H7 (cell line): ENCODE results near the gene PAX5. TPM values are rescaled to one million over a fixed set of nuclear protein-coding genes. Genes with fewer than 3 reads are reported as not detected.

Experiments used
- DNase-seq: peaks from one replicate; pipeline ENCODE4 v3.0.0; 2012
- H3K27me3 ChIP-seq: 2 replicates; pipeline ENCODE4 v1.6.0; 2011; ENCODE audit warnings: mild to moderate bottlenecking, low read length; ENCODE audit not compliant: control insufficient read depth, insufficient read depth
- H3K36me3 ChIP-seq: replicated peaks from 2 replicates; pipeline ENCODE4 v1.5.1; 2011; ENCODE audit warnings: low read length; ENCODE audit not compliant: control insufficient read depth, insufficient read depth
- H3K4me3 ChIP-seq: 2 replicates; pipeline ENCODE4 v1.5.1; 2011; ENCODE audit warnings: low read depth, mild to moderate bottlenecking, control low read depth, low read length, moderate library complexity; ENCODE audit not compliant: insufficient read depth
- total RNA-seq: library from RNA; depleted of rRNA; stranded (reverse); fragments of >200 nt; shearing (Covaris generic); gene quantifications from 2 replicates; pipeline ENCODE4 v1.2.3, GENCODE V29; 2014

The PAX5 gene
- total RNA-seq, 1 experiment from 2014 or later = 1.7 TPM

DNA sequence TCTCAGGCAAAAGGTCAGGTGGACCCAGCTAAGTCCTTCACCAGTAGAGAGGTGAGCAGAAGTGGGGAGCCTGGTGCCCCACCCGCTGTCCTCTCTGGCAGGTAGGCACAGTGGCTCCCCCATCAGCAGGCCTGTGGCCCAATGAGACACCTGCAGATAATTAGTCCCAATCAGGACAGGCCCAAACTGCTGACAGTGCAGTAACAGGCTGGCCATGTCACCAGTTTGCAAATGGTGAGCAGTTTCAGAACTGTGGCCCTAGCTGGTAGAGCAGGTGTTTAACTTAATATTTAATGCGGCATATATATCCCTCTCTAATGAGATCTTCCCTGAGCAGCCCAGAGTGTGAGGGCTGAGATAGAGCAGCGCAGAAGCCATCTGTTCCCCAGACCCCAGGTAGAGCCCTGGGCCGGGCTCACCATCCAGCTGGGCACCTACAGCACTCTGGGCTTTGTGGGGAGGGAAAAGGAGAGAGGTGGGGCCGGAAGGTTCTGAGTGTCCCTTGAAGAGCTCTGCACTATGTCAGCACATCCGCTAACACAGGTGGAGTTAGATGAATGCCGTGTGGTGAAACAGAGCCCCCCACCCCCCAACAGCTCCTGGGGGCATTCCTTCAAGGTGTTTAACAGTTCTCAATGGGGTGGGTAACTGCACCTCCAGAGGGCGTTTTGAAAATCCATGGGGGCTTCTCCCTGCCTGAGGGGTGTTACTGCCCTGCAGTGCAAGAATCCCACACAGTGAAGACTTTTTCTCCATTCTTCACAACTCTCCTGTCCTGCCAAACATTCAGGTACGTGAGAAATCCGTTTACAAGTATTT lies 120.5 kb downstream of the PAX5 start:
- Histone ChIP-seq H3K4me3 (no peak overlapping the region), H3K36me3 (no peaks in the 10 kb centered on the region), H3K27me3 (no peaks in the 10 kb centered on the region)
- peak; percentile 74 for DNase-seq

DNA sequence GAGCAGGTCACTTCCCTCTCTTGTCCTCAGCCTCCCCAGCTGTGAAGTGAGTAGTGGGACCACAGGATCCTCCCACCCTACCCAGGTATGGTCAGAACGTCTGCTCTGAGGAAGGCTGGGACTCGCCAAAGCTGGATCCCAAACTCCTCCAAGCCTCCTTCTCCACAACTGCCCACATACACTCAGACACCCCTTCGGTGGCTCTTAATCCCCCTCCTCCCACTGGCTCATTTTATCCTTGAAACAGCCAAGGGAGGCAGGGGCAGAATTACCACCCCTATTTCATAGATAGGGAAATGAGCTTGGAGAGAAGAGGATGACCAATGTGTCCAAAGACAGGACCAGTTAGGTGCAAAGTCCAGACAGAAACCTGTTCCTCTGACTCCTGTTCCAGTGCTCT lies 121.4 kb downstream of the PAX5 start:
- Histone ChIP-seq H3K27me3 (no peaks in the 10 kb centered on the region), H3K4me3 (no peak overlapping the region), H3K36me3 (no peaks in the 10 kb centered on the region)
- DNase-seq = no peak

DNA sequence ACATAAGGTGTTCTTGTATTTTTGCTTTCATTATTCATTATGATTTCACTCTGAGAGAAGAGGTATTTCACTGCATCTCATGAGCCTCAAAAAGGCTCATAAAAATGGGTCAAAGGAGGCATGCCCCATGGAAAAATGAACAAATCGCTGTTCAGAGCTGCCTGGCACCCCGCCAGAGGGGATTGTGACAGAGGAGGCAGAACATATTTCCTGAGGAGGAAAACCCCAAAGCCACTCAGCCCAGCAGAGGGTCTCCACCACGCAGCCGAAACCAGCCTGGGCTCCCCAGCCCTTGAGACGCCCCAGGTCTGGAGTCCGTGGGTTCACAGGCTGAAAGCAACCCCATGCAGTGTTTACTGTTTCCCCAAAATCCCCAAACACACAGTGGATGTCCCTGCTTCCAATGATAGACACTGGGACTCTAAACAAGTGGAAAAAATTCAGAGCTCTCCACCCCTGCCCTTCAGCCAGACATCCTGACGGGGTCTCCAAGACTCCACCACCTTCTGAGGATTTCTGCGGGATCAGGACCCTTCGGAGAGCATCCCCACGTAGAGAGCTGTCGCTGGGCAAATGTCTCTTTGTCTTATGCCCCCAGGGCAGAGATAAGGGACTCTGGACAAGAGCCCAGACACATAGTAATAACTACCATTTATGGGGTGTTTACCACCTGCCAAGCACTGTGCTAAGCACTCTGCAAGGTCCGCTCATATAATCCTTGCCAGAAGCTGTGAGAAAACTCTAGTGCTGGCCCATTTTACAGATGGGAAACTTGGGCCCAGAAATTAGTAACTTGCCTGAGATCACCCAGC lies 122.3 kb downstream of the PAX5 start:
- Histone ChIP-seq H3K4me3 (no peak overlapping the region), H3K27me3 (no peaks in the 10 kb centered on the region), H3K36me3 (no peaks in the 10 kb centered on the region)
- no peak for DNase-seq

DNA sequence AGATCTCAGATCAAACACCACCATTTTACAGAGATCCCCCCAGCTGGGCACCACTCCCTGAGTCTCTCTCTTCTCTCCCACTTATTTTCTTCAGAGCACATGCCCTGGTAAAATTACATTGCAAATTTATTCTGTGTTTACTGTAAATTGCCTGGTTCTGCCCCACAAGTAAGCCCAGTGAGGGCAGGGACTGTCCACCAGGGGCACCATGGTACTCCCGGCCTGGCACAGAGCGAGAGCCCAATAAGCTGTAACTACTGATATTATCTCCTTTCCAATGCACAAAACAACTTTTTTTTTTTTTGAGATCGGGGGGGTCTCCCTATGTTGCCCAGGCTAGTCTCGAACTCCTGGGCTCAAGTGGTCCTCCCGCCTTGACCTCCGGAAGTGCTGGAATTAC lies 123.0 kb downstream of the PAX5 start:
- Histone ChIP-seq H3K36me3 (no peaks in the 10 kb centered on the region), H3K27me3 (no peaks in the 10 kb centered on the region), H3K4me3 (no peak overlapping the region)
- no peak for DNase-seq

DNA sequence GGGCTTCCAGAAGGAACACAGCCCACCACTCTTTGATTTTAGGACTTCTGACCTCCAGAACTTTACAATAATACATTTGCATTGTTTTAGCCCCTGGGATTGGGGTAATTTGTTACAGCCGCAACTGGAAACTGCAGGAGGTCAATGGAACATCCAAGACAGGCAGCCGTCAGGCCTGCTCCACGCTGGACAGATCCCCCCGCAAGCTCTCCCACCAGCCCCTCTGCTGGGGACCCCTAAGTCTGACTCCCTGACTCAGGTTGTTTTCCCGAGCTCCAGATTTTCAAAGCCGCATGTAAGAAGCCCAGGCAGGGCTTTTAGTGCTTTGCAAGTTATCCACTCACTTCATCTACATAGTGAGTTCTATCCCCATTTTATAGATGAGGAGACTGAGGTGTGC lies 127.6 kb downstream of the PAX5 start:
- no peak for DNase-seq
- Histone ChIP-seq H3K4me3 (no peak overlapping the region), H3K36me3 (no peaks in the 10 kb centered on the region), H3K27me3 (no peaks in the 10 kb centered on the region)

DNA sequence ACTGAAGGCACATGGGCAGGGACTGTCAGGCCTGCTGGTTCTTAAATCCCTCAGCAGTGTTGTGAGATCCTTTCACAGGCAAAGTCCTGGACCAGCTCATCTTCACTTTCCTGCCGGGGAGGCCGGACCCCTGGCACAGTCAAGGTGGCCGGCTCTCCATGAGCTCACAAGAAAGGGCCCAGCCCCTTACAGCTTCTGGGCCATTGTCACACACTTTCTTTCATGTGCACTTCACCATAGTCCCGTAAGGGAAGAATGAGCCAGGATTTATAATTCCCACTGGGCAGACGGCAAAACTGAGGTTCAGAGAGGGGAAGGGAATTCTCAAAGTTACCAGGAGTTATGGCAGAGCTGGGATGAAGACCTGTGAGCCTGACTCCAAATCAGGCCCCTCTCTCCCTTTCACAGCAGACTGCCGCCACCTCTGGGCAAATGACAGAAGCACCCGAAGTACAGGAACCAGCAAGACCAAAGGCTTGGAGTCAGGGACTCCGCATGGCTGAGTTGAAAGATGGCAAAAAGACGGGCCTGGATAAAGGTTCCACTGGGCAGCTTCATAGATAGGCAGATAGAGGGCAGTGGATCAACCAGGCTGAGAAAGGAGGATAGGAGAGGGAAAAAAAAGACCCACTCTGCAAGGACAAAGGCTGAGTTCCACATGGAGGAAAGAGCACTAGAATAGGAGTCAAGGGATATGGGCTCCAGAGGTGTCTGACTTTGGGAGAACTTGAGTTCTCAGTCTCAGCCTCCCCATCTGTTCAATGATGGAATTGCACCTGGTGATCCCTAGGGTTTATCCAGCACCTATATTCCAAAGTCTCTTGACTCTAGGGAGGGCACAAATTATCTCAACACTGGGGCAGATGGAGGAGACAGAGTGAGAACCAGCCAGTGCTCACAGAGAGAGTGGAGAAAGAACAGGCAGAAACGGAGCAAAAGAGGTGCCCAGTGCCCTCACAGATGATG lies 128.7 kb downstream of the PAX5 start:
- DNase-seq = peak; percentile 75
- no peak overlapping the region for H3K4me3 ChIP-seq
- H3K36me3 ChIP-seq = no peaks in the 10 kb centered on the region
- no peaks in the 10 kb centered on the region for H3K27me3 ChIP-seq

DNA sequence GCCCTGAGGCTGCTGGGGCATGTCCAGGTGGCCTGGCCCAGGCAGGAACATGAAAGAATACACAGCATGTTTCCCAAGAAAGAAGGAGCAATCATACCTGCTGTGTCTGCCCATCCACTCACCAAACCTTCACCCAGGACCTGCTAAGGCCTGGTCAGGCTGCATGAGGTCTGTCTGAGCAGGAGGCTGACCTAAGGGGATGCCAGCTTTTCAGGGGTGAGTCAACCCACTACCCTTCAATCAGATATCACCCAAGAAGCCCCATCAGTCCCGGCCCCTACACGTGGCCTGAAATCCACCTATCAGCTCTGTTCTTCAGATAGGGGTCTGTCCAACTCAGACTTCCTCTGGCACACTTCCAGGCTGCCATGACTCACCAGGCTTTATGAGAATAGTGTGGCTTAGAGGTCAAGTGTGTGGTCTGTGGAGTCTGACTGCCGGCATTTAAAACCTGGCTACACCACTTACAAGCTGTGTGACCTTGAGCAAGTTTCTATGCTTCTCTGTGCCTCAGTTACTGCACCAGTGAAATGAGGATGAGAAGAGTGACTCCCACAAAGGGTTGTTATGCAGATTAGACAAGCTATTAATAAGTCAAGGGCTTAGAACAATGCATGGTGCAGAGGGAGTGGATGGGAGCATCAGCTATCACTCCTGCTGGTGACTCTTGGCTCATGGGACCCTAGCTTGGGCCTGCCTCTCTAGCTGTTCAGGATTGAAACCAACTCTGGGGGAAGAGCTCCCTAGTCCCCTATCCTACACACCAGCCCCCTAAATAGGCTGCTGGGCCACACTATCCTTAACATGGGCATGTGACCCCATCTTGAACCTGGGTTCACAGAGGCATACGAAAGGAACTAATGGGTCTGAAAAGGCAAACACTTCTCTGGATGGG lies 130.3 kb downstream of the PAX5 start:
- DNase-seq = no peak
- no peaks in the 10 kb centered on the region for H3K27me3 ChIP-seq
- H3K4me3 ChIP-seq = no peak overlapping the region
- H3K36me3 ChIP-seq = no peaks in the 10 kb centered on the region

DNA sequence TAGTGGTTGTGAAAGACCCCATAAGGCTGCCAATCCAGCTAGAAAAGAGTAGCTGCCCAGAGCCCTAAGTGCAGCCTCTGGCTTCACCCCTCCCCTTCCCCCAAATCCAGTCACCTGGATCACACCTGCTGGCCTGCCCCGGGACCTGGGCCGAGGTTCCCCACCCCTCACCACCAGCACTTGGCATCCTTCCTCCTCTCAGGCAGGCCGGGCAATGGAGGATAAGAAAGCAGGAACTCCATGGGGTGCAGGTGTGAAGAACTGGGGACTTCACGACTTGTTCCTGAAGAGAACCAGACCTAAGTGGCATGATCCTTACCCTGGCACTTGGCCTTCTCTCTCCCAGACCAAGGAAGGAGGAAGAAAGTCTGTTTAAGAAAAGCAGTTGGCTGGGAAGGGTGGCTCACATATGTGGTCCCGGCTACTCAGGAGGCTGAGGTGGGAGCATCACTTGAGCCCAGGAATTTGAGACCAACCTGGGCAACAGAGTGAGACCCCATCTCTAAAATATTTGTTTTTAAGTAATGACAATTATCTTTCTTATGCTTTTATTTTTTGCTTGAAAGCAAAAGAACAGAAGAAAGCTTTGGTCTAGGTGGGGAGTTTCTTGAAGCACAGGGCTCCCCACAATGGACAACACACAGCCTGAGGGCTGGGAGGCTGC lies 131.1 kb downstream of the PAX5 start:
- Histone ChIP-seq H3K27me3 (no peaks in the 10 kb centered on the region), H3K4me3 (no peak overlapping the region), H3K36me3 (no peaks in the 10 kb centered on the region)
- DNase-seq = no peak

DNA sequence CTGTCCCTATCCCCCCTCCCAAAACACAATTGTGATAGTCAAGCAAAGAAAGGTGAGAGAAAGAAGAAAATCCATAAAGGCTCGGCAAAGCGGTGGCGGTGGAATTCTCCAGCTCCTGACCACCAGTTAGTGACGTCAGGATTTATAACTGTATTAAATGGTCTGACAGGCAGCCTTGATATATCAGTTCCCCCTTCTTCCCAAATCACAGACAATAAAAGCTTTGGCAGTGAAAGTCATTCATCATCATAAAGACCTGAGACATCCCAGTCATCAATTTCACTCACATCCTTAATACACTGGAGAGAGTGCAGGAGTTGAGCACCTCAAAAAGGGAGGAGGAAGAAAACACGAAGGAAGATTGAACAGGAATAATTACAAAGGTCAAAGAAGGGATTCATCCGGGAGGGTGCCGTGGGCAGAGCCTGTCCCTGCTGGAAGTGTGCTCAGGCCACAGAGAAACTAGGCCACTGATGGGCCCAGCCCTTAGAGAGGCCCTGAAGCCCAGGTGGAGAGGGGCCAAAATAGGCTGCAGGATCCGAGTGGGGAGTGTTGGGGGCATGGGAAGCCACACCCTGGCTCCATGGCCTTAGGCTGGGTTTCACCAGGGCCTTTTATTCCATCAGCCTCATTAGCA lies 131.9 kb downstream of the PAX5 start:
- DNase-seq = no peak
- H3K4me3 ChIP-seq = no peak overlapping the region
- no peaks in the 10 kb centered on the region for H3K27me3 ChIP-seq
- no peaks in the 10 kb centered on the region for H3K36me3 ChIP-seq

DNA sequence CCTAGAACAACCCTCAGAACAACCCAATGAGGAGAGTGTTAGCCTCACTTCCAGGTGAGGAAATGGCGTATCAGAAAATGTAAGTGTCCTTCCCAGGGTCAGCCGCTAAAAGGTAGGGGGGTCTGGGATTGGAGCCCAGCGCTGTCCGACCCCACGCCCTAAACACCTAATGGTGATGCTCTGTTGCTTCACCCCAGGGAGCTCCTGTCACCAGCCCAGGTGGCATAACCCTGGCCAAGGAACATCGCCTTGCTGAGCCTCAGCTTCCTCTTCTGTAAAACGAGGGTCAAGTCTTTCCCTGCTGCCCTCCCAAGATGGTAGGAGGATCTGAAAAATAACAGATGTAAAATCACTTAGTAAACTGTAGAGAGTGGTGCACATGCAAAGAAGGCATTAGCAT lies 132.5 kb downstream of the PAX5 start:
- H3K36me3 ChIP-seq = no peaks in the 10 kb centered on the region
- H3K4me3 ChIP-seq = no peak overlapping the region
- no peaks in the 10 kb centered on the region for H3K27me3 ChIP-seq
- DNase-seq = no peak

DNA sequence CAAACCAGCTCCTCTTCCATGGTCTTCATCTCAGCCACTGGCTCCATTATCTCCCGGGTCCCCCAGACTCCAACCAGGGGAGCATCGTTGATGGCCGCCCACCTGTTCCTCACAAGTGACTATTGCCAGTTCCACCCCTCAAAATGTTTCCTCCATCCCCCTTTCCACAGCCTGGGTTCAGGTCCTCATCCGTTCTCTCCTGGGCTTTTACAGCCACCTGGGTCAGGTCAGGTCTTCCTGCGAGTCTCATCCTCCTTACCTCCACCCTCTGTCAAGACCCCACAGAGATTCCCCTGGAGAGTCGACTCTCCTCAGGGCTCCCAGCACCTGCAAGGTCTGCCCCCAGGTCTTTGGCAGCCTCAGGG lies 133.2 kb downstream of the PAX5 start:
- Histone ChIP-seq H3K36me3 (no peaks in the 10 kb centered on the region), H3K27me3 (no peaks in the 10 kb centered on the region), H3K4me3 (no peak overlapping the region)
- DNase-seq = no peak

DNA sequence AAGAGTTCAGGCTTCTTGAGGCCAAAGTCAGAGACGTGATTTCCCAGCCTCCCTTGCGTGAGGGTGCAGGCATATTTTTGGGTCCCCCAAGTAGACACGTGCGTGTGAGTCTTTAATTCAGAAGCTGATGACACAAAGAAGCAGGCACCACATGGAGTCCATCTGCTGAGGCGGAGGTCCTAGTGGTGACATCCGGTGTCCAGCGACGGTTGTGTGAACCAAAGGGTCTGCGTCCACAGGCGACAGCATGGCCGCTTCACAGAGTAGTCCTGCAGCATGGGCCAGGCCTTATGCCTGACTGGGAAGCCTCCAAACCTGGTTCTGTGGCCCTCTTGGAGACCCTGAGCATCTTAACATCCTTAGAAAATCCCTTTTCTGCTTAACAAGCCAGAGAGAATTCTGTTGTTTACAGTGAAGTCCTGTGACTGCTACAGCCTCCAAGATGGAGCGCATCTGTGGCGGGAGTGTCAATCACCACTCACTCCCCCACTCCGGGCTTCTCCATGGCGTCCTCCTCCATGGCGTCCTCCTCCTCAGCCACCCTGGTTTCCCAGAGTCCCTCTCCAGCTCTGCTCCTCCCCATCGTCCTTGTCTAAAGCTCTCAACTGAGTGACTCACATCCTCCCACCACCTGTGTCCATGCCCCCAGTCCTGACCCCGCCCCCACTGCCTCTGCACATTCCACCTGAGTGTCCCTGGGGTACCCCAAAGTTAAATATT lies 133.8 kb downstream of the PAX5 start:
- no peaks in the 10 kb centered on the region for H3K36me3 ChIP-seq
- DNase-seq = no peak
- H3K4me3 ChIP-seq = no peak overlapping the region
- H3K27me3 ChIP-seq = no peaks in the 10 kb centered on the region
